GM12873 (cell line): ENCODE data around the gene IFNLR1.

Experiments
- CTCF ChIP-seq: IDR thresholded peaks from 2 replicates; pipeline ENCODE4 v1.5.1; 2012; ENCODE audit warnings: low read depth, mild to moderate bottlenecking, moderate library complexity, low read length, control low read depth; ENCODE audit not compliant: insufficient read depth; ENCODE audit errors: missing control alignments

Gene IFNLR1

GRCh38 chr1:24224761-24225160 is 37.7 kb upstream of the IFNLR1 start:
- TF ChIP-seq CTCF = no peak

- no peak for TF ChIP-seq CTCF
Observed at GRCh38 chr1:24224086-24224485, 37.0 kb upstream of the IFNLR1 start.

GRCh38 chr1:24222793-24223192 is 35.7 kb upstream of the IFNLR1 start:
- no peak for TF ChIP-seq CTCF

GRCh38 chr1:24222008-24222605 is 35.0 kb upstream of the IFNLR1 start:
- no peak for TF ChIP-seq CTCF

- no peak for TF ChIP-seq CTCF
Observed at GRCh38 chr1:24221246-24221645, 34.2 kb upstream of the IFNLR1 start.

GRCh38 chr1:24216276-24217074 is 29.4 kb upstream of the IFNLR1 start:
- TF ChIP-seq CTCF = no peak

- TF ChIP-seq CTCF = no peak
Observed at GRCh38 chr1:24215226-24215814, 28.2 kb upstream of the IFNLR1 start.
